ENCODE data around the gene PLD5.

DNA sequence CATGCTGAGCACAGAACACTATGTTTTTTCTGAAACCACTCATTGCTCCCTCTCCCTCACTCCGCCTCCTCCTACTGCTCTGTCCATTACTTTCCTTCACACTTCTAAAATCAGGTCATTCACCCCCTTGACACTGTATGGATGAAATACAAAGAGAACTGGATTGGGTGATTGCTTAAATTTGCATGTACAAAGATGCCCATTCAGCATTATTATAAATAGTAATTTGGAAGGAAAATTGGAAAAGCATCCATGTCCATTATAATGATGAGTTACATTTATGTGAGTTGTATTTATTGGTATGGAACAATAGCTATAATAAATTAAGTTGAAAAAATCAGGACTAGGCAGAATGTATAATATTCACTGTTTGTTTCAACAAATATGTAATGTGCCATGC is 83.7 kb downstream of the PLD5 start:
- TF ChIP-seq, protein P1, sequence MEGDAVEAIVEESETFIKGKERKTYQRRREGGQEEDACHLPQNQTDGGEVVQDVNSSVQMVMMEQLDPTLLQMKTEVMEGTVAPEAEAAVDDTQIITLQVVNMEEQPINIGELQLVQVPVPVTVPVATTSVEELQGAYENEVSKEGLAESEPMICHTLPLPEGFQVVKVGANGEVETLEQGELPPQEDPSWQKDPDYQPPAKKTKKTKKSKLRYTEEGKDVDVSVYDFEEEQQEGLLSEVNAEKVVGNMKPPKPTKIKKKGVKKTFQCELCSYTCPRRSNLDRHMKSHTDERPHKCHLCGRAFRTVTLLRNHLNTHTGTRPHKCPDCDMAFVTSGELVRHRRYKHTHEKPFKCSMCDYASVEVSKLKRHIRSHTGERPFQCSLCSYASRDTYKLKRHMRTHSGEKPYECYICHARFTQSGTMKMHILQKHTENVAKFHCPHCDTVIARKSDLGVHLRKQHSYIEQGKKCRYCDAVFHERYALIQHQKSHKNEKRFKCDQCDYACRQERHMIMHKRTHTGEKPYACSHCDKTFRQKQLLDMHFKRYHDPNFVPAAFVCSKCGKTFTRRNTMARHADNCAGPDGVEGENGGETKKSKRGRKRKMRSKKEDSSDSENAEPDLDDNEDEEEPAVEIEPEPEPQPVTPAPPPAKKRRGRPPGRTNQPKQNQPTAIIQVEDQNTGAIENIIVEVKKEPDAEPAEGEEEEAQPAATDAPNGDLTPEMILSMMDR (IDR thresholded peaks at IDR 0.05), result no peak
- no peak for TF ChIP-seq POLR2A (IDR thresholded peaks at IDR 0.05)
